Tibial artery (tissue), 4 donors: ENCODE data around the gene ZNF654.
A peak's percentile ranks its signal among the peaks of the same experiment; 100 is the strongest.

Source experiments
- DNase-seq, 2 donors: peaks; one replicate each; pipeline ENCODE4 v3.0.0-alpha.2; 2019
- H3K27ac ChIP-seq, 2 donors: fragments of 200-600 bp; sonication (generic) in 1 of 2; 1 replicate in 1 of 2; 2 replicates in 1 of 2; pipeline ENCODE4 v1.5.1; 2018 to 2019; ENCODE audit warnings: mild to moderate bottlenecking in 1 of 2
- H3K27me3 ChIP-seq, 2 donors: fragments of 200-600 bp; sonication (generic) in 1 of 2; one replicate each; pipeline versions ENCODE4 v1.5.1 to v1.6.0; 2016 to 2019
- H3K36me3 ChIP-seq, 3 donors: fragments of 200-600 bp; sonication (generic) in 2 of 3; one replicate each; pipeline ENCODE4 v1.5.1; 2016 to 2019; ENCODE audit warnings: mild to moderate bottlenecking in 2 of 3
- H3K4me1 ChIP-seq, 4 donors: fragments of 200-600 bp; sonication (generic) in 2 of 4; 1 replicate in 3 of 4; 2 replicates in 1 of 4; pipeline ENCODE4 v1.5.1; 2016 to 2019
- H3K4me3 ChIP-seq, 2 donors: fragments of 200-600 bp; sonication (generic) in 1 of 2; 1 replicate in 1 of 2; 2 replicates in 1 of 2; pipeline ENCODE4 v1.5.1; 2018 to 2019; ENCODE audit warnings: mild to moderate bottlenecking in 2 of 2
- H3K9me3 ChIP-seq, 3 donors: fragments of 200-600 bp; sonication (generic) in 1 of 3; one replicate each; pipeline ENCODE4 v1.5.1; 2016 to 2019
- intact Hi-C: fragments of 100-400 bp; cut with DNase I; formaldehyde crosslinking; loops from one replicate; pipeline ENCODE4 v1.15.0; 2023; ENCODE audit warnings: low total_unique reads
- TF ChIP-seq, protein P1 (sequence below), 2 experiments: fragments of 200-600 bp in 1 of 2; fragments of 450-650 bp in 1 of 2; IDR thresholded peaks; one replicate each; pipeline ENCODE4 v1.5.1; 2017 to 2019; ENCODE audit warnings: antibody characterized with exemption in 2 of 2, mild to moderate bottlenecking in 1 of 2, moderate library complexity in 1 of 2

The ZNF654 gene

DNA sequence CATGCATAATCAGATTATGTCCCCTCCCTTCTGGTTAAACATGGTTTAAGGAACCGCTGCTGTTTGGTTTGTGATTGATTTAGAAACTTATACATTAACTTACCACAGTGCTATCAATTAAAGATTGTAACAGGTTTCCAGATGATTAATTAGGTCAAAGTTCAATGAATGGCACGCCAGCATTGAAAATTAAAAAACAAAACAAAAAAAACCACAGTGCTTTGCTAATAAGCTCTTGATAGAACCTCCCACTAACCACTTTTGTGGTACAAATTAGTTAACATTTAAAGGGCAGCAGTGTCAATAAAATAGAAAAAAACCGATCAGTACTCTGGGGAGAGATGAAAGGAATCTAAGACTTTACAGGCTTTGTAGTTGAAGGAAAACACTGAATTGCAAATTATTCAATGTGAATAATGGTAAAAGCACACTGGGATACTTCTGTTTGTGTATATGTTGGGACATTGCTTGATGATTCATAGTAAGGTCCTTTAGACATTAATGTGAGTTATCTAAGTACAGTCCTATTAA lies 83.1 kb downstream of the ZNF654 start:
- TF ChIP-seq, protein P1, sequence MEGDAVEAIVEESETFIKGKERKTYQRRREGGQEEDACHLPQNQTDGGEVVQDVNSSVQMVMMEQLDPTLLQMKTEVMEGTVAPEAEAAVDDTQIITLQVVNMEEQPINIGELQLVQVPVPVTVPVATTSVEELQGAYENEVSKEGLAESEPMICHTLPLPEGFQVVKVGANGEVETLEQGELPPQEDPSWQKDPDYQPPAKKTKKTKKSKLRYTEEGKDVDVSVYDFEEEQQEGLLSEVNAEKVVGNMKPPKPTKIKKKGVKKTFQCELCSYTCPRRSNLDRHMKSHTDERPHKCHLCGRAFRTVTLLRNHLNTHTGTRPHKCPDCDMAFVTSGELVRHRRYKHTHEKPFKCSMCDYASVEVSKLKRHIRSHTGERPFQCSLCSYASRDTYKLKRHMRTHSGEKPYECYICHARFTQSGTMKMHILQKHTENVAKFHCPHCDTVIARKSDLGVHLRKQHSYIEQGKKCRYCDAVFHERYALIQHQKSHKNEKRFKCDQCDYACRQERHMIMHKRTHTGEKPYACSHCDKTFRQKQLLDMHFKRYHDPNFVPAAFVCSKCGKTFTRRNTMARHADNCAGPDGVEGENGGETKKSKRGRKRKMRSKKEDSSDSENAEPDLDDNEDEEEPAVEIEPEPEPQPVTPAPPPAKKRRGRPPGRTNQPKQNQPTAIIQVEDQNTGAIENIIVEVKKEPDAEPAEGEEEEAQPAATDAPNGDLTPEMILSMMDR (IDR thresholded peaks at IDR 0.05): no peak

DNA sequence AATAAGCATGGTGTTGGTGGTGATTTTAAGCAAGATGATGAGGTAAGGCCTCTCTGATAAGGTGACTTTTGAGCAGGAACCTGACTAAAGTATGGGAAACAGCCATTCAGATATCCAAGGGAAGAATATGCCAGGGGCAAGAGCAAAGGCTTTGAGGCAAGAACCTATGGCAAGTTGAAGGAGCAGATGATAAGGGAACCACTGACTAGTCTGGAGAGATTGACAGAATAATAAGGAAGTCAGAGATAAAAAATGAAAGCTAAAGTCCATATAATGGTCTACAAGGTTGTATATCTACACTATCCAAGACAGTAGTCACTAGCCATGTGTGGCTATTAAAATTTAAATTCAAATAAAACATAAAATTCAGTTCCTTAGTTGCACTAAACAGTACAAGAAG lies 88.2 kb downstream of the ZNF654 start:
- H3K4me1 ChIP-seq: peaks cover 0 to 24% (median 18%) of the 10 kb centered on the region in 4 donors
- no peak for DNase-seq
- H3K36me3 ChIP-seq: no peaks in the 10 kb centered on the region
- TF ChIP-seq, protein P1 (IDR thresholded peaks at IDR 0.05): no peak
- intact Hi-C loops: loop anchor here (5.0 kb wide), 1 partner anchor 90 kb away; the partner anchor contains the start of genes CGGBP1 and ZNF654
- H3K27ac ChIP-seq: no peak overlapping the region
- no peak overlapping the region for H3K4me3 ChIP-seq
- H3K9me3 ChIP-seq: no peaks in the 10 kb centered on the region
- no peaks in the 10 kb centered on the region for H3K27me3 ChIP-seq

More for the DNA sequence above, 83.1 kb downstream of the ZNF654 start:
- DNase-seq: no peak
- H3K27ac ChIP-seq: no peak overlapping the region
- intact Hi-C loops: no loop called here
- H3K36me3 ChIP-seq: peaks cover 0 to 23% (median 19%) of the 10 kb centered on the region in 3 donors
- no peaks in the 10 kb centered on the region for H3K9me3 ChIP-seq
- no peak overlapping the region for H3K4me3 ChIP-seq
- no peaks in the 10 kb centered on the region for H3K4me1 ChIP-seq
- H3K27me3 ChIP-seq: no peaks in the 10 kb centered on the region

DNA sequence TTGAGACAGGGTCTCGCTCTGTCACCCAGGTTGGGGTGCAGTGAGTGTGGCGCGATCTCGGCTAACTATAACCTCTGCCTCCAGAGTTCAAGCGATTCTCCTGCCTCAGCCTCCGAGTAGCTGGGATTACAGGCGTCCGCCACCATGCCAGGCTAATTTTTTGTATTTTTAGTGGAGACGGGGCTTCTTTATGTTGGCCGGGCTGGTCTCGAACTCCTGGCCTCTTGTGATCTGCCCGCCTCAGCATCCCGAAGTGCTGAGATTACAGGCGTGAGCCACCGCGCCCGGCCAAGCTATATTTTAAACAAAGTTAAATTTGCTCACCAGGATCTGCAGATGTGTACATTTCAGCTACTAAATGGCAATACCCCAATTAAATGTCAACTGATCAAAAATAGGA lies 89.6 kb downstream of the ZNF654 start:
- intact Hi-C loops: loop anchor here (5.0 kb wide), 1 partner anchor 91 kb away; the partner anchor contains the start of genes CGGBP1 and ZNF654
- Histone ChIP-seq H3K9me3 (no peaks in the 10 kb centered on the region), H3K27me3 (no peaks in the 10 kb centered on the region), H3K4me3 (peak overlapping the region; percentile 74 to 88), H3K27ac (no peak overlapping the region), H3K36me3 (peaks cover 0 to 6% (median 4%) of the 10 kb centered on the region in 3 donors), H3K4me1 (peaks cover 0 to 28% (median 24%) of the 10 kb centered on the region in 4 donors)
- TF ChIP-seq, protein P1 (IDR thresholded peaks at IDR 0.05): no peak
- DNase-seq: no peak

DNA sequence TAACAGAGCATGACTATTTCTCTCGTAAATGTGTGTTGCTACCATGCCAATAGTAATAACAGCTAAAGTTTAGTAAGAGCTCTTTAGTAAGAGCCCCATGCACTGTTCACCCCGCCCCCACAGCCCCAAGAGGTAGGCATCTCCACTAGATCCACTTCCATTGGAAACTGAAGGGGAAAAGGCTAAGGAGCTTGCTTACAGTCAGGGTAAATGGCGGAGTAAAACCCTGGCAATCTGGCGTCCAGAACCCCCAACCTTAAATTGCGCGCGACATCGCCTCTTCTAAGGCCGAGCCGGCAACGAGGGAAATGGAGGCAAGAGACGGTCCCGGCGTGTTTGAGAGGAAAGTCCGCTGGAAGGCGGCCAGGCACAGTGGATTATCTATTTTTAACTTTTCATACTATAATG lies 90.0 kb downstream of the ZNF654 start:
- DNase-seq: peak in 1 of 2 donors; percentile 67
- H3K27me3 ChIP-seq: no peaks in the 10 kb centered on the region
- peak overlapping the region; percentile 92 to 95 for H3K27ac ChIP-seq
- intact Hi-C loops: loop anchor here (5.0 kb wide), 1 partner anchor 92 kb away; the partner anchor contains the start of genes CGGBP1 and ZNF654
- no peaks in the 10 kb centered on the region for H3K9me3 ChIP-seq
- H3K36me3 ChIP-seq: peaks cover 0 to 10% (median 8%) of the 10 kb centered on the region in 3 donors
- peaks cover 0 to 28% (median 25%) of the 10 kb centered on the region in 4 donors for H3K4me1 ChIP-seq
- peak overlapping the region; percentile 74 to 88 for H3K4me3 ChIP-seq
- TF ChIP-seq, protein P1 (IDR thresholded peaks at IDR 0.05): no peak

- Histone ChIP-seq H3K27me3 (no peaks in the 10 kb centered on the region), H3K4me3 (peak within 1 kb of the TSS; percentile 74 to 88), H3K27ac (peak within 1 kb of the TSS; percentile 92 to 95), H3K9me3 (no peaks in the 10 kb centered on the region), H3K4me1 (peaks cover 0 to 28% (median 25%) of the 10 kb centered on the region in 4 donors), H3K36me3 (peaks cover 0 to 17% (median 15%) of the 10 kb centered on the region in 3 donors)
- TF ChIP-seq, protein P1 (IDR thresholded peaks at IDR 0.05): no peak
- DNase-seq: peak; percentile 90 to 93
- intact Hi-C loops: loop anchor here (5.0 kb wide), 1 partner anchor 92 kb away; the partner anchor contains the start of genes CGGBP1 and ZNF654
Measured at GRCh38 chr3:88149509-88150362, 90.7 kb downstream of the ZNF654 start, which contains the start of gene C3orf38. C3orf38 (plus strand) TSS chr3:88149959; CDS start chr3:88150053, 94 bp downstream.
